ENCODE results near the gene PLXNA4.

Gene PLXNA4

GRCh38 chr7:132243463-132243862 is 332.8 kb downstream of the PLXNA4 start:
- DNase-seq (ENCODE audit: low read depth, low spot score), result peak; percentile 45

GRCh38 chr7:132243051-132243450 is 333.2 kb downstream of the PLXNA4 start:
- no peak for DNase-seq (ENCODE audit: low read depth, low spot score)

GRCh38 chr7:132242192-132242812 is 334.0 kb downstream of the PLXNA4 start:
- DNase-seq (ENCODE audit: low read depth, low spot score), result no peak

- no peak for DNase-seq (ENCODE audit: low read depth, low spot score)
These were observed 335.3 kb downstream of the PLXNA4 start for GRCh38 chr7:132240821-132241422.

- DNase-seq (ENCODE audit: low read depth, low spot score), result no peak
These were observed 336.0 kb downstream of the PLXNA4 start for GRCh38 chr7:132240262-132240661.

- DNase-seq (ENCODE audit: low read depth, low spot score), result no peak
These were observed 336.8 kb downstream of the PLXNA4 start for GRCh38 chr7:132239422-132239994.

GRCh38 chr7:132234711-132235110 is 341.6 kb downstream of the PLXNA4 start:
- no peak for DNase-seq (ENCODE audit: low read depth, low spot score)

- DNase-seq (ENCODE audit: low read depth, low spot score), result no peak
These were observed 343.9 kb downstream of the PLXNA4 start for GRCh38 chr7:132232406-132232805.

GRCh38 chr7:132230462-132230861 is 345.8 kb downstream of the PLXNA4 start:
- DNase-seq (ENCODE audit: low read depth, low spot score), result no peak

- DNase-seq (ENCODE audit: low read depth, low spot score), result no peak
These were observed 348.0 kb downstream of the PLXNA4 start for GRCh38 chr7:132228240-132228639.

GRCh38 chr7:132226957-132227290 is 349.3 kb downstream of the PLXNA4 start:
- DNase-seq (ENCODE audit: low read depth, low spot score), result no peak

GRCh38 chr7:132226046-132226956 is 350.0 kb downstream of the PLXNA4 start:
- no peak for DNase-seq (ENCODE audit: low read depth, low spot score)

GRCh38 chr7:132225216-132226030 is 350.8 kb downstream of the PLXNA4 start:
- DNase-seq (ENCODE audit: low read depth, low spot score), result no peak

- DNase-seq (ENCODE audit: low read depth, low spot score), result no peak
These were observed 354.9 kb downstream of the PLXNA4 start for GRCh38 chr7:132221356-132221755.

- DNase-seq (ENCODE audit: low read depth, low spot score), result no peak
These were observed 356.2 kb downstream of the PLXNA4 start for GRCh38 chr7:132220060-132220459.

GRCh38 chr7:132218876-132219275 is 357.4 kb downstream of the PLXNA4 start:
- no peak for DNase-seq (ENCODE audit: low read depth, low spot score)

GRCh38 chr7:132216847-132217525 is 359.3 kb downstream of the PLXNA4 start:
- DNase-seq (ENCODE audit: low read depth, low spot score), result no peak

GRCh38 chr7:132214452-132214851 is 361.8 kb downstream of the PLXNA4 start:
- no peak for DNase-seq (ENCODE audit: low read depth, low spot score)

- DNase-seq (ENCODE audit: low read depth, low spot score), result no peak
These were observed 362.7 kb downstream of the PLXNA4 start for GRCh38 chr7:132213583-132213982.

- no peak for DNase-seq (ENCODE audit: low read depth, low spot score)
These were observed 364.3 kb downstream of the PLXNA4 start for GRCh38 chr7:132211971-132212370.

- no peak for DNase-seq (ENCODE audit: low read depth, low spot score)
These were observed 365.4 kb downstream of the PLXNA4 start for GRCh38 chr7:132210821-132211220.
